Fibroblast of mammary gland (primary cell): ENCODE measurements around the gene CDCA4.

ENCODE experiments used
- DNase-seq: peaks from one replicate; pipeline ENCODE4 v3.0.0-alpha.2; 2010; ENCODE audit warnings: low read depth
- H3K4me3 ChIP-seq: 2 replicates; pipeline ENCODE4 v1.5.1; 2011; ENCODE audit warnings: low read depth, mild to moderate bottlenecking, low read length, moderate library complexity; ENCODE audit not compliant: control insufficient read depth
- CTCF ChIP-seq: conservative IDR thresholded peaks from 2 replicates; pipeline ENCODE4 v1.5.1; 2011; ENCODE audit warnings: low read depth, low read length, inconsistent platforms; ENCODE audit not compliant: control insufficient read depth, insufficient read depth

CDCA4 gene

GRCh38 chr14:104974146-104974541, 46.7 kb downstream of the CDCA4 start:
- TF ChIP-seq CTCF = no peak
- no peak for DNase-seq
- no peak overlapping the region for H3K4me3 ChIP-seq

- TF ChIP-seq CTCF = no peak
- peak overlapping the region; percentile 16 for H3K4me3 ChIP-seq
- peak; percentile 78 for DNase-seq
Observed at GRCh38 chr14:104973385-104974145, 47.3 kb downstream of the CDCA4 start.

GRCh38 chr14:104973135-104973384, 47.8 kb downstream of the CDCA4 start:
- DNase-seq = peak; percentile 95
- TF ChIP-seq CTCF = no peak
- no peak overlapping the region for H3K4me3 ChIP-seq

GRCh38 chr14:104972301-104973134, 48.4 kb downstream of the CDCA4 start:
- no peak overlapping the region for H3K4me3 ChIP-seq
- TF ChIP-seq CTCF = no peak
- DNase-seq = peak; percentile 74

GRCh38 chr14:104971447-104972240, 49.2 kb downstream of the CDCA4 start:
- TF ChIP-seq CTCF = no peak
- no peak overlapping the region for H3K4me3 ChIP-seq
- DNase-seq = no peak

GRCh38 chr14:104970231-104971068, 50.4 kb downstream of the CDCA4 start:
- TF ChIP-seq CTCF = no peak

More at GRCh38 chr14:104970231-104971068, 50.4 kb downstream of the CDCA4 start:
- peak overlapping the region; percentile 78 for H3K4me3 ChIP-seq
- DNase-seq = peak; percentile 96
